Measurements from ENCODE around the gene MAPK8IP2.

DNA sequence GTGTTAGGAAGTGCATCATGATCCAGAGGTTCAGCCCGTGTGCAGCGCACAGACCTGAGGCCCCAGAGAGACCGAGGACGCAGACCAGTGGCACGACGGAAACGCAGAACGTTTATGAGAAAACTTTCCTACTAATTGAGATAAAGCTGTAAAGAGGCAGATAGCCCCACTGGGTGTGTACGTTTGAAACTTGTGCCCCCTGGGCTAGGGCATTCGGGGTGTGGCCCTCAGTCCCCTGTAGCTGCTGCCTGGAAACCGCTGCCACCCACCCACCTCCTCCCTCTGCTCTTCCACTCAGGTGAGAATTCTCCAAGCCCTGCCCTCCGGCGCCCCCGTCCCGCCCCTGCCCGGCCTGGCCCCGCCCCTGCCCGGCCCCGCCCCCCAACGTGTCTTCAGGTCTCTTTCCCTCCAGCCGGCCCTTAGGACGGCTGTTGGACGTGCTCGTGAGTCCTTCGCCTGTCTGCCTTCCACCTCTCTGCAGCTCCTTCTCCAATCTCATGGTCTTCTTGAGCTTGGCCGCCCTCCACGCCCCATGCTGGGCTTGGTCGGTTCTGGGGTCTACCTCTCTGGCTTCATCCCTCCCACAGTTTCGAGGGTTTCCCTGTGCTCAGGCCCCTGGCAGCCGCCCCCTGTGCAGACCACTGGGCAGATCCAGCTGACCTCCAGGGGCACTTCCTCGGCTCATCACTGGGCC, 12.1 kb downstream of the MAPK8IP2 start:
- TF ChIP-seq, protein P1, sequence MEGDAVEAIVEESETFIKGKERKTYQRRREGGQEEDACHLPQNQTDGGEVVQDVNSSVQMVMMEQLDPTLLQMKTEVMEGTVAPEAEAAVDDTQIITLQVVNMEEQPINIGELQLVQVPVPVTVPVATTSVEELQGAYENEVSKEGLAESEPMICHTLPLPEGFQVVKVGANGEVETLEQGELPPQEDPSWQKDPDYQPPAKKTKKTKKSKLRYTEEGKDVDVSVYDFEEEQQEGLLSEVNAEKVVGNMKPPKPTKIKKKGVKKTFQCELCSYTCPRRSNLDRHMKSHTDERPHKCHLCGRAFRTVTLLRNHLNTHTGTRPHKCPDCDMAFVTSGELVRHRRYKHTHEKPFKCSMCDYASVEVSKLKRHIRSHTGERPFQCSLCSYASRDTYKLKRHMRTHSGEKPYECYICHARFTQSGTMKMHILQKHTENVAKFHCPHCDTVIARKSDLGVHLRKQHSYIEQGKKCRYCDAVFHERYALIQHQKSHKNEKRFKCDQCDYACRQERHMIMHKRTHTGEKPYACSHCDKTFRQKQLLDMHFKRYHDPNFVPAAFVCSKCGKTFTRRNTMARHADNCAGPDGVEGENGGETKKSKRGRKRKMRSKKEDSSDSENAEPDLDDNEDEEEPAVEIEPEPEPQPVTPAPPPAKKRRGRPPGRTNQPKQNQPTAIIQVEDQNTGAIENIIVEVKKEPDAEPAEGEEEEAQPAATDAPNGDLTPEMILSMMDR (IDR thresholded peaks at IDR 0.05; ENCODE audit: borderline replicate concordance, extremely low read depth, low read length, poor library complexity, severe bottlenecking) = no peak
- TF ChIP-seq EZH2 (IDR thresholded peaks at IDR 0.05; ENCODE audit: borderline replicate concordance, low read depth, low read length, severe bottlenecking) = no peak

Data from DND-41 (cell line).